Measurements from ENCODE around the gene EMC1. TPM values are rescaled to one million over a fixed set of nuclear protein-coding genes. Genes with fewer than 3 reads are reported as not detected.

The EMC1 gene
- polyA plus RNA-seq, 1 donor (not counting 4 experiments of a cell fraction or from before 2014, with no cell fraction given) = 28.6 TPM

GRCh38 chr1:19284881-19285280 is 33.6 kb upstream of the EMC1 start:
- FAIRE-seq (no peak), DNase-seq (ENCODE audit: low read depth, low spot score) (no peak)
- Histone ChIP-seq H3K9me3 (ENCODE audit: control insufficient read depth, low read depth, low read length) (no peaks in the 10 kb centered on the region), H3K4me3 (ENCODE audit: control insufficient read depth in 2 of 3, extremely low read depth in 1 of 3, insufficient read depth in 2 of 3, low read depth in 1 of 3, low read length in 3 of 3) (no peak overlapping the region), H3K9ac (ENCODE audit: control insufficient read depth, extremely low read depth, insufficient read depth, low read length) (no peak overlapping the region), H3K36me3 (ENCODE audit: control insufficient read depth in 2 of 2, extremely low read depth in 1 of 2, insufficient read depth in 2 of 2, low read length in 2 of 2) (no peaks in the 10 kb centered on the region), H3K9me1 (ENCODE audit: control insufficient read depth, extremely low read depth, insufficient read depth, low read length) (no peaks in the 10 kb centered on the region), H3K4me1 (ENCODE audit: control insufficient read depth, extremely low read depth, insufficient read depth, low read length) (peaks cover 4% of the 10 kb centered on the region), H3K27me3 (ENCODE audit: control insufficient read depth, extremely low read depth, insufficient read depth, low read length) (no peaks in the 10 kb centered on the region), H3K27ac (ENCODE audit: control insufficient read depth, insufficient read depth, low read length) (no peak overlapping the region), H4K20me1 (ENCODE audit: control insufficient read depth, extremely low read depth, insufficient read depth, low read length) (no peaks in the 10 kb centered on the region), H3K4me2 (ENCODE audit: control insufficient read depth, extremely low read depth, insufficient read depth, low read depth, low read length) (no peak overlapping the region), H3K79me2 (ENCODE audit: control insufficient read depth, insufficient read depth, low read length) (no peaks in the 10 kb centered on the region), H2AFZ (ENCODE audit: control insufficient read depth, low read length) (no peak overlapping the region)
- no peak for TF ChIP-seq EZH2 (IDR thresholded peaks at IDR 0.05; ENCODE audit: low read length)
- TF ChIP-seq, protein P1, sequence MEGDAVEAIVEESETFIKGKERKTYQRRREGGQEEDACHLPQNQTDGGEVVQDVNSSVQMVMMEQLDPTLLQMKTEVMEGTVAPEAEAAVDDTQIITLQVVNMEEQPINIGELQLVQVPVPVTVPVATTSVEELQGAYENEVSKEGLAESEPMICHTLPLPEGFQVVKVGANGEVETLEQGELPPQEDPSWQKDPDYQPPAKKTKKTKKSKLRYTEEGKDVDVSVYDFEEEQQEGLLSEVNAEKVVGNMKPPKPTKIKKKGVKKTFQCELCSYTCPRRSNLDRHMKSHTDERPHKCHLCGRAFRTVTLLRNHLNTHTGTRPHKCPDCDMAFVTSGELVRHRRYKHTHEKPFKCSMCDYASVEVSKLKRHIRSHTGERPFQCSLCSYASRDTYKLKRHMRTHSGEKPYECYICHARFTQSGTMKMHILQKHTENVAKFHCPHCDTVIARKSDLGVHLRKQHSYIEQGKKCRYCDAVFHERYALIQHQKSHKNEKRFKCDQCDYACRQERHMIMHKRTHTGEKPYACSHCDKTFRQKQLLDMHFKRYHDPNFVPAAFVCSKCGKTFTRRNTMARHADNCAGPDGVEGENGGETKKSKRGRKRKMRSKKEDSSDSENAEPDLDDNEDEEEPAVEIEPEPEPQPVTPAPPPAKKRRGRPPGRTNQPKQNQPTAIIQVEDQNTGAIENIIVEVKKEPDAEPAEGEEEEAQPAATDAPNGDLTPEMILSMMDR (optimal IDR thresholded peaks at IDR 0.05 in 1 of 3, IDR thresholded peaks at IDR 0.05 in 1 of 3, conservative IDR thresholded peaks at IDR 0.05 in 1 of 3; ENCODE audit: extremely low read depth in 1 of 3, insufficient read depth in 2 of 3, low read length in 3 of 3) = no peak
- dilution Hi-C loops (cut with MboI; ENCODE audit: extremely low pct_ligation_motif_present, low sequenced_read_pairs) = no loop called here

DNA sequence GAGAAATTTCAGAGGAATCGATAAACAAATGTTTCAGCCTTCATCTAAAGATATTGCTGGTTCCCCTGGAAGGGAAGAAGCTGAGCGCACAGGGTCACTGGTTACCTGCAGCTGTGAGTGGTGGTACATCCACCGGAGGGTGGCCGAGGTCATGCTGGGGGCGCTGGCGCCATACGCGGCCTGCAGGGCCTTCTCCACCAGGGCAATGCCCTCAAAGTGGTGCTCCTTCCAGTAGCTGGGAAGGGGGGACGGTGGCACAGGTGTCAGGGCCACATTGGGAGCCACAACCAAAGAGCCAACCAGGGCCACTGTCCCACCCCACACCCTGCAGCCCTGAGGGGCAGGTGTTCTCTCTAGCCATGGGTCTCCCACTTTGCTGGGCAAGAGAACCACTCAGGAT is 32.6 kb upstream of the EMC1 start:
- dilution Hi-C loops (cut with MboI; ENCODE audit: extremely low pct_ligation_motif_present, low sequenced_read_pairs) = no loop called here

More for the DNA sequence above, 32.6 kb upstream of the EMC1 start:
- no peaks in the 10 kb centered on the region for H3K9me1 ChIP-seq (ENCODE audit: control insufficient read depth, extremely low read depth, insufficient read depth, low read length)
- H2AFZ ChIP-seq (ENCODE audit: control insufficient read depth, low read length) = no peak overlapping the region
- H3K27me3 ChIP-seq (ENCODE audit: control insufficient read depth, extremely low read depth, insufficient read depth, low read length) = no peaks in the 10 kb centered on the region
- no peaks in the 10 kb centered on the region for H3K79me2 ChIP-seq (ENCODE audit: control insufficient read depth, insufficient read depth, low read length)
- no peaks in the 10 kb centered on the region for H3K36me3 ChIP-seq (ENCODE audit: control insufficient read depth in 2 of 2, extremely low read depth in 1 of 2, insufficient read depth in 2 of 2, low read length in 2 of 2)
- DNase-seq (ENCODE audit: low read depth, low spot score) (no peak), FAIRE-seq (no peak)
- TF ChIP-seq, protein P1 (optimal IDR thresholded peaks at IDR 0.05 in 1 of 3, IDR thresholded peaks at IDR 0.05 in 1 of 3, conservative IDR thresholded peaks at IDR 0.05 in 1 of 3; ENCODE audit: extremely low read depth in 1 of 3, insufficient read depth in 2 of 3, low read length in 3 of 3) = no peak
- no peak overlapping the region for H3K4me2 ChIP-seq (ENCODE audit: control insufficient read depth, extremely low read depth, insufficient read depth, low read depth, low read length)
- H3K4me1 ChIP-seq (ENCODE audit: control insufficient read depth, extremely low read depth, insufficient read depth, low read length) = peaks cover under 1% of the 10 kb centered on the region
- H3K27ac ChIP-seq (ENCODE audit: control insufficient read depth, insufficient read depth, low read length) = no peak overlapping the region
- no peak overlapping the region for H3K9ac ChIP-seq (ENCODE audit: control insufficient read depth, extremely low read depth, insufficient read depth, low read length)
- H3K9me3 ChIP-seq (ENCODE audit: control insufficient read depth, low read depth, low read length) = no peaks in the 10 kb centered on the region
- H3K4me3 ChIP-seq (ENCODE audit: control insufficient read depth in 2 of 3, extremely low read depth in 1 of 3, insufficient read depth in 2 of 3, low read depth in 1 of 3, low read length in 3 of 3) = no peak overlapping the region
- no peaks in the 10 kb centered on the region for H4K20me1 ChIP-seq (ENCODE audit: control insufficient read depth, extremely low read depth, insufficient read depth, low read length)

Data from keratinocyte (primary cell).